ENCODE data around the gene GLIPR1L2.

- TF ChIP-seq TAF1 (IDR thresholded peaks at IDR 0.05; ENCODE audit: borderline replicate concordance, insufficient read depth, low read length) (no peak), POLR2AphosphoS5 (IDR thresholded peaks at IDR 0.05; ENCODE audit: low read depth, low read length) (no peak), SIN3A (IDR thresholded peaks at IDR 0.05; ENCODE audit: borderline replicate concordance, insufficient read depth, low read length) (no peak)
- TF ChIP-seq, protein P1, sequence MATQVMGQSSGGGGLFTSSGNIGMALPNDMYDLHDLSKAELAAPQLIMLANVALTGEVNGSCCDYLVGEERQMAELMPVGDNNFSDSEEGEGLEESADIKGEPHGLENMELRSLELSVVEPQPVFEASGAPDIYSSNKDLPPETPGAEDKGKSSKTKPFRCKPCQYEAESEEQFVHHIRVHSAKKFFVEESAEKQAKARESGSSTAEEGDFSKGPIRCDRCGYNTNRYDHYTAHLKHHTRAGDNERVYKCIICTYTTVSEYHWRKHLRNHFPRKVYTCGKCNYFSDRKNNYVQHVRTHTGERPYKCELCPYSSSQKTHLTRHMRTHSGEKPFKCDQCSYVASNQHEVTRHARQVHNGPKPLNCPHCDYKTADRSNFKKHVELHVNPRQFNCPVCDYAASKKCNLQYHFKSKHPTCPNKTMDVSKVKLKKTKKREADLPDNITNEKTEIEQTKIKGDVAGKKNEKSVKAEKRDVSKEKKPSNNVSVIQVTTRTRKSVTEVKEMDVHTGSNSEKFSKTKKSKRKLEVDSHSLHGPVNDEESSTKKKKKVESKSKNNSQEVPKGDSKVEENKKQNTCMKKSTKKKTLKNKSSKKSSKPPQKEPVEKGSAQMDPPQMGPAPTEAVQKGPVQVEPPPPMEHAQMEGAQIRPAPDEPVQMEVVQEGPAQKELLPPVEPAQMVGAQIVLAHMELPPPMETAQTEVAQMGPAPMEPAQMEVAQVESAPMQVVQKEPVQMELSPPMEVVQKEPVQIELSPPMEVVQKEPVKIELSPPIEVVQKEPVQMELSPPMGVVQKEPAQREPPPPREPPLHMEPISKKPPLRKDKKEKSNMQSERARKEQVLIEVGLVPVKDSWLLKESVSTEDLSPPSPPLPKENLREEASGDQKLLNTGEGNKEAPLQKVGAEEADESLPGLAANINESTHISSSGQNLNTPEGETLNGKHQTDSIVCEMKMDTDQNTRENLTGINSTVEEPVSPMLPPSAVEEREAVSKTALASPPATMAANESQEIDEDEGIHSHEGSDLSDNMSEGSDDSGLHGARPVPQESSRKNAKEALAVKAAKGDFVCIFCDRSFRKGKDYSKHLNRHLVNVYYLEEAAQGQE (IDR thresholded peaks at IDR 0.05; ENCODE audit: insufficient read depth in 1 of 2, low read depth in 2 of 2, low read length in 2 of 2) = no peak
These were observed 18.9 kb downstream of the GLIPR1L2 start for GRCh38 chr12:75409830-75410229.
